A673 (cell line): Measurements from ENCODE around the gene CCNB1.

Source experiments
- CTCF ChIP-seq: fragments of 300-800, 200-600 bp; sonication (generic); conservative IDR thresholded peaks from 2 replicates; pipeline ENCODE4 v1.5.1; 2017; ENCODE audit warnings: low read depth, mild to moderate bottlenecking, antibody characterized with exemption, low read length, moderate library complexity, mixed read lengths
- EZH2 ChIP-seq: fragments of 200-600 bp; sonication (generic); IDR thresholded peaks from 2 replicates; pipeline ENCODE4 v1.6.1; 2017; ENCODE audit warnings: borderline replicate concordance, low read depth, mild to moderate bottlenecking, mixed read lengths, antibody characterized with exemption, low read length; ENCODE audit not compliant: poor library complexity, severe bottlenecking

- TF ChIP-seq CTCF, result no peak
- no peak for TF ChIP-seq EZH2
Measured at GRCh38 chr5:69170495-69170894, 3.5 kb downstream of the CCNB1 start.
